DOHH2 (cell line): ENCODE data around the gene IL1RAP.

Experiments
- H3F3A ChIP-seq: fragments of 200-600 bp; sonication (generic), shearing (Covaris generic); 2 replicates; pipeline ENCODE4 v1.6.0; 2016; ENCODE audit warnings: antibody characterized with exemption, mild to moderate bottlenecking; ENCODE audit not compliant: control insufficient read depth, insufficient read depth
- H3K27ac ChIP-seq: fragments of 200-600 bp; sonication (generic); 2 replicates; pipeline ENCODE4 v1.5.1; 2014; ENCODE audit warnings: low read depth, mild to moderate bottlenecking, low read length, moderate library complexity
- H3K27me3 ChIP-seq: fragments of 200-600 bp; sonication (generic); 2 replicates; pipeline ENCODE4 v1.6.1; 2014; ENCODE audit warnings: mild to moderate bottlenecking, low read length, mixed read lengths; ENCODE audit not compliant: control insufficient read depth
- H3K36me3 ChIP-seq: fragments of 200-600 bp; sonication (generic); 2 replicates; pipeline ENCODE4 v1.6.1; 2014; ENCODE audit warnings: mild to moderate bottlenecking, low read length, moderate library complexity, mixed read lengths; ENCODE audit not compliant: control insufficient read depth
- H3K4me1 ChIP-seq: fragments of 200-600 bp; sonication (generic); 2 replicates; pipeline ENCODE4 v1.6.1; 2014; ENCODE audit warnings: mild to moderate bottlenecking, low read length, mixed read lengths; ENCODE audit not compliant: control insufficient read depth
- H3K4me2 ChIP-seq: fragments of 200-600 bp; sonication (generic); 2 replicates; pipeline ENCODE4 v1.6.0; 2014; ENCODE audit warnings: mild to moderate bottlenecking, low read length, moderate library complexity
- H3K4me3 ChIP-seq: fragments of 200-600 bp; sonication (generic); 2 replicates; pipeline ENCODE4 v1.5.1; 2014; ENCODE audit warnings: mild to moderate bottlenecking, low read length, mixed read lengths
- H3K79me2 ChIP-seq: fragments of 200-600 bp; sonication (generic); 2 replicates; pipeline ENCODE4 v1.6.1; 2014; ENCODE audit warnings: mild to moderate bottlenecking, low read length, mixed read lengths; ENCODE audit not compliant: control insufficient read depth
- H3K9me2 ChIP-seq: fragments of 200-600 bp; sonication (generic); replicated peaks from 2 replicates; pipeline ENCODE4 v1.6.1; 2014; ENCODE audit warnings: mild to moderate bottlenecking, low read length, mixed read lengths; ENCODE audit not compliant: control insufficient read depth
- H3K9me3 ChIP-seq: fragments of 200-600 bp; sonication (generic); 2 replicates; pipeline ENCODE4 v1.6.1; 2014; ENCODE audit warnings: antibody characterized with exemption, low read length, mixed read lengths; ENCODE audit not compliant: control insufficient read depth, insufficient read depth
- H4K20me1 ChIP-seq: fragments of 200-600 bp; sonication (generic); 2 replicates; pipeline ENCODE4 v1.6.0; 2014; ENCODE audit warnings: low read depth, mild to moderate bottlenecking, antibody characterized with exemption, low read length, moderate library complexity; ENCODE audit not compliant: control insufficient read depth, insufficient read depth
- EZH2phosphoT487 ChIP-seq: fragments of 200-600 bp; sonication (generic); IDR thresholded peaks from 2 replicates; pipeline ENCODE4 v1.6.1; 2017; ENCODE audit warnings: borderline replicate concordance, mild to moderate bottlenecking, antibody characterized with exemption, low read length, moderate library complexity, mixed read lengths
- TF ChIP-seq, protein P1 (sequence below): fragments of 200-600 bp; sonication (generic); IDR thresholded peaks from one replicate; pipeline ENCODE4 v1.5.1; 2014; ENCODE audit warnings: antibody characterized with exemption, mild to moderate bottlenecking, low read depth, low read length; ENCODE audit not compliant: poor library complexity, severe bottlenecking

Gene IL1RAP

GRCh38 chr3:190580417-190580816 is 66.5 kb downstream of the IL1RAP start:
- H3K4me2 ChIP-seq, result no peak overlapping the region
- no peaks in the 10 kb centered on the region for H3F3A ChIP-seq

GRCh38 chr3:190581041-190581541 is 67.2 kb downstream of the IL1RAP start:
- Histone ChIP-seq H3K27me3 (no peaks in the 10 kb centered on the region), H3F3A (no peaks in the 10 kb centered on the region), H3K4me3 (no peak overlapping the region), H3K27ac (no peak overlapping the region), H3K9me3 (no peaks in the 10 kb centered on the region), H3K36me3 (no peaks in the 10 kb centered on the region), H3K9me2 (no peaks in the 10 kb centered on the region), H3K4me2 (no peak overlapping the region), H3K4me1 (no peaks in the 10 kb centered on the region), H4K20me1 (no peaks in the 10 kb centered on the region), H3K79me2 (no peaks in the 10 kb centered on the region)
- no peak for TF ChIP-seq EZH2phosphoT487
- TF ChIP-seq, protein P1, sequence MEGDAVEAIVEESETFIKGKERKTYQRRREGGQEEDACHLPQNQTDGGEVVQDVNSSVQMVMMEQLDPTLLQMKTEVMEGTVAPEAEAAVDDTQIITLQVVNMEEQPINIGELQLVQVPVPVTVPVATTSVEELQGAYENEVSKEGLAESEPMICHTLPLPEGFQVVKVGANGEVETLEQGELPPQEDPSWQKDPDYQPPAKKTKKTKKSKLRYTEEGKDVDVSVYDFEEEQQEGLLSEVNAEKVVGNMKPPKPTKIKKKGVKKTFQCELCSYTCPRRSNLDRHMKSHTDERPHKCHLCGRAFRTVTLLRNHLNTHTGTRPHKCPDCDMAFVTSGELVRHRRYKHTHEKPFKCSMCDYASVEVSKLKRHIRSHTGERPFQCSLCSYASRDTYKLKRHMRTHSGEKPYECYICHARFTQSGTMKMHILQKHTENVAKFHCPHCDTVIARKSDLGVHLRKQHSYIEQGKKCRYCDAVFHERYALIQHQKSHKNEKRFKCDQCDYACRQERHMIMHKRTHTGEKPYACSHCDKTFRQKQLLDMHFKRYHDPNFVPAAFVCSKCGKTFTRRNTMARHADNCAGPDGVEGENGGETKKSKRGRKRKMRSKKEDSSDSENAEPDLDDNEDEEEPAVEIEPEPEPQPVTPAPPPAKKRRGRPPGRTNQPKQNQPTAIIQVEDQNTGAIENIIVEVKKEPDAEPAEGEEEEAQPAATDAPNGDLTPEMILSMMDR, result no peak

More at GRCh38 chr3:190580417-190580816, 66.5 kb downstream of the IL1RAP start:
- no peaks in the 10 kb centered on the region for H3K36me3 ChIP-seq
- H3K27ac ChIP-seq, result no peak overlapping the region
- TF ChIP-seq, protein P1, result no peak
- no peak for TF ChIP-seq EZH2phosphoT487
- no peaks in the 10 kb centered on the region for H3K27me3 ChIP-seq
- H3K4me3 ChIP-seq, result no peak overlapping the region
- H3K9me3 ChIP-seq, result no peaks in the 10 kb centered on the region
- no peaks in the 10 kb centered on the region for H3K9me2 ChIP-seq
- H3K4me1 ChIP-seq, result no peaks in the 10 kb centered on the region
- no peaks in the 10 kb centered on the region for H3K79me2 ChIP-seq
- no peaks in the 10 kb centered on the region for H4K20me1 ChIP-seq

GRCh38 chr3:190582667-190583066 is 68.8 kb downstream of the IL1RAP start:
- Histone ChIP-seq H3F3A (no peaks in the 10 kb centered on the region), H3K9me2 (no peaks in the 10 kb centered on the region), H3K4me1 (no peaks in the 10 kb centered on the region), H3K4me3 (no peak overlapping the region), H3K27ac (no peak overlapping the region), H3K4me2 (no peak overlapping the region), H3K79me2 (no peaks in the 10 kb centered on the region), H3K36me3 (no peaks in the 10 kb centered on the region), H3K9me3 (no peaks in the 10 kb centered on the region), H3K27me3 (no peaks in the 10 kb centered on the region), H4K20me1 (no peaks in the 10 kb centered on the region)
- TF ChIP-seq EZH2phosphoT487, result no peak
- TF ChIP-seq, protein P1, result no peak
